Right ventricle myocardium inferior (tissue), 1 donor: Measurements from ENCODE around the gene MME. TPM values are rescaled to one million over a fixed set of nuclear protein-coding genes. Genes with fewer than 3 reads are reported as not detected.

Experiments
- ATAC-seq: fragments of 200-7000 bp; cut with Tn5 transposase; one replicate; pipeline ENCODE4 v1.9.1; 2020; ENCODE audit warnings: mild to moderate bottlenecking, moderate library complexity
- DNase-seq: peaks from one replicate; pipeline ENCODE4 v3.0.0; 2021; ENCODE audit errors: missing footprints
- intact Hi-C: fragments of 100-400 bp; cut with DNase I; formaldehyde crosslinking; loops from one replicate; pipeline ENCODE4 v1.11.0; 2022
- total RNA-seq: library from RNA; stranded (reverse); fragmentation: NEBNext Ultra II Directional; extraction: Animal tissue kit (Norgen Biotek cat#: 25700); gene quantifications from one replicate; pipeline ENCODE4 v1.2.1, GENCODE V29; 2021
- donor health status: DM: no; HTN: yes; CAD: no; lungs with severe emphysema.

MME gene
- total RNA-seq, 1 donor from 2014 or later, result 4.8 TPM

- intact Hi-C loops, result no loop called here
- DNase-seq, result no peak
- no peak for ATAC-seq
These were observed 100.0 kb downstream of the MME start for GRCh38 chr3:155179966-155180757.

- DNase-seq (no peak), ATAC-seq (no peak)
- intact Hi-C loops, result no loop called here
These were observed 102.3 kb downstream of the MME start for GRCh38 chr3:155182467-155182866.

- DNase-seq (no peak), ATAC-seq (no peak)
- intact Hi-C loops, result no loop called here
These were observed 103.9 kb downstream of the MME start for GRCh38 chr3:155184011-155184410.

GRCh38 chr3:155185631-155186071, 105.5 kb downstream of the MME start:
- intact Hi-C loops, result no loop called here
- no peak for ATAC-seq
- DNase-seq, result no peak

- DNase-seq (no peak), ATAC-seq (no peak)
- intact Hi-C loops, result no loop called here
These were observed 107.9 kb downstream of the MME start for GRCh38 chr3:155188031-155188430.

- DNase-seq (no peak), ATAC-seq (no peak)
- intact Hi-C loops, result no loop called here
These were observed 109.4 kb downstream of the MME start for GRCh38 chr3:155189478-155189877.

- ATAC-seq, result no peak
- intact Hi-C loops, result no loop called here
These were observed 110.6 kb downstream of the MME start for GRCh38 chr3:155190691-155191090.

GRCh38 chr3:155192957-155193746, 113.0 kb downstream of the MME start:
- ATAC-seq, result no peak
- intact Hi-C loops, result no loop called here

More at GRCh38 chr3:155190691-155191090, 110.6 kb downstream of the MME start:
- no peak for DNase-seq

GRCh38 chr3:155193868-155194267, 113.7 kb downstream of the MME start:
- DNase-seq (no peak), ATAC-seq (no peak)
- intact Hi-C loops, result no loop called here

More at GRCh38 chr3:155192957-155193746, 113.0 kb downstream of the MME start:
- DNase-seq, result no peak

- no peak for ATAC-seq
- intact Hi-C loops, result no loop called here
- DNase-seq, result no peak
These were observed 115.1 kb downstream of the MME start for GRCh38 chr3:155194973-155195957.

GRCh38 chr3:155196131-155197021, 116.3 kb downstream of the MME start:
- ATAC-seq (no peak), DNase-seq (no peak)
- intact Hi-C loops, result no loop called here

- ATAC-seq (no peak), DNase-seq (no peak)
- intact Hi-C loops, result no loop called here
These were observed 117.7 kb downstream of the MME start for GRCh38 chr3:155197786-155198185.

- ATAC-seq (no peak), DNase-seq (no peak)
- intact Hi-C loops, result no loop called here
These were observed 122.5 kb downstream of the MME start for GRCh38 chr3:155202626-155203025.

- DNase-seq (no peak), ATAC-seq (no peak)
- intact Hi-C loops, result no loop called here
These were observed 124.7 kb downstream of the MME start for GRCh38 chr3:155204851-155205250.

- DNase-seq (no peak), ATAC-seq (no peak)
- intact Hi-C loops, result no loop called here
These were observed 128.2 kb downstream of the MME start for GRCh38 chr3:155208183-155208800.

GRCh38 chr3:155210736-155211135, 130.6 kb downstream of the MME start:
- intact Hi-C loops, result no loop called here
- ATAC-seq (no peak), DNase-seq (no peak)

- DNase-seq, result no peak
- intact Hi-C loops, result no loop called here
These were observed 131.1 kb downstream of the MME start for GRCh38 chr3:155211266-155211665.

GRCh38 chr3:155211940-155212339, 131.8 kb downstream of the MME start:
- ATAC-seq (no peak), DNase-seq (no peak)
- intact Hi-C loops, result no loop called here

More at GRCh38 chr3:155211266-155211665, 131.1 kb downstream of the MME start:
- no peak for ATAC-seq
